IPS DF 4.7 (cell line): ENCODE results near the gene IGF2BP2.
"Not testable (repeated sequence)": the region's sequence is repeated elsewhere in the genome, so short reads cannot be mapped to it uniquely, and the experiment has no call there.

Source experiments
- DNase-seq: peaks from one replicate; pipeline ENCODE4 v3.0.0-alpha.2; 2013; ENCODE audit warnings: low spot score; ENCODE audit errors: extremely low read depth

Gene IGF2BP2

GRCh38 chr3:185647134-185647879 lies 177.5 kb downstream of the IGF2BP2 start:
- DNase-seq, result no peak

- no peak for DNase-seq
Measured at GRCh38 chr3:185646382-185647133, 178.3 kb downstream of the IGF2BP2 start.

GRCh38 chr3:185645596-185646381 lies 179.1 kb downstream of the IGF2BP2 start:
- no peak for DNase-seq

GRCh38 chr3:185645191-185645590 lies 179.7 kb downstream of the IGF2BP2 start:
- DNase-seq, result not testable (repeated sequence)

- no peak for DNase-seq
Measured at GRCh38 chr3:185640308-185640707, 184.5 kb downstream of the IGF2BP2 start.

- no peak for DNase-seq
Measured at GRCh38 chr3:185639632-185640206, 185.1 kb downstream of the IGF2BP2 start.

GRCh38 chr3:185638651-185639050 lies 186.2 kb downstream of the IGF2BP2 start:
- not testable (repeated sequence) for DNase-seq

GRCh38 chr3:185637388-185637787 lies 187.5 kb downstream of the IGF2BP2 start:
- no peak for DNase-seq

- DNase-seq, result no peak
Measured at GRCh38 chr3:185632996-185633395, 191.8 kb downstream of the IGF2BP2 start.

GRCh38 chr3:185631508-185632206 lies 193.2 kb downstream of the IGF2BP2 start:
- DNase-seq, result no peak

- no peak for DNase-seq
Measured at GRCh38 chr3:185631108-185631507, 193.7 kb downstream of the IGF2BP2 start.

GRCh38 chr3:185630182-185630622 lies 194.6 kb downstream of the IGF2BP2 start:
- DNase-seq, result no peak

GRCh38 chr3:185629554-185630181 lies 195.2 kb downstream of the IGF2BP2 start:
- no peak for DNase-seq

GRCh38 chr3:185625784-185626183 lies 199.1 kb downstream of the IGF2BP2 start:
- no peak for DNase-seq

GRCh38 chr3:185623939-185624665 lies 200.7 kb downstream of the IGF2BP2 start:
- DNase-seq, result no peak

- DNase-seq, result no peak
Measured at GRCh38 chr3:185613016-185613415, 211.8 kb downstream of the IGF2BP2 start.

- no peak for DNase-seq
Measured at GRCh38 chr3:185606196-185606595, 218.6 kb downstream of the IGF2BP2 start.

- no peak for DNase-seq
Measured at GRCh38 chr3:185605566-185605965, 219.3 kb downstream of the IGF2BP2 start.

- no peak for DNase-seq
Measured at GRCh38 chr3:185595526-185595925, 229.3 kb downstream of the IGF2BP2 start.

GRCh38 chr3:185594073-185594472 lies 230.8 kb downstream of the IGF2BP2 start:
- no peak for DNase-seq
